Astrocyte of the spinal cord (primary cell): Measurements from ENCODE around the gene STK11.

ENCODE experiments used
- DNase-seq: peaks from one replicate; pipeline ENCODE4 v3.0.0; 2011; ENCODE audit warnings: low read depth, low spot score
- H3K4me3 ChIP-seq: 2 replicates; pipeline ENCODE4 v1.5.1; 2011; ENCODE audit warnings: low read depth, mild to moderate bottlenecking, low read length, moderate library complexity
- CTCF ChIP-seq: IDR thresholded peaks from 2 replicates; pipeline ENCODE4 v1.5.1; 2012; ENCODE audit warnings: low read depth, mild to moderate bottlenecking, low read length, inconsistent platforms
- in situ Hi-C: cut with HindIII; loops from 2 replicates; pipeline ENCODE4 v1.10.0; 2017; ENCODE audit warnings: low sequenced_read_pairs

STK11 gene

GRCh38 chr19:1159864-1160595 is 45.5 kb upstream of the STK11 start:
- no peak for DNase-seq
- no peak overlapping the region for H3K4me3 ChIP-seq
- in situ Hi-C loops, result no loop called here

GRCh38 chr19:1161716-1162115 is 43.9 kb upstream of the STK11 start:
- no peak for TF ChIP-seq CTCF
- in situ Hi-C loops, result no loop called here
- DNase-seq, result no peak
- no peak overlapping the region for H3K4me3 ChIP-seq

More at GRCh38 chr19:1159864-1160595, 45.5 kb upstream of the STK11 start:
- no peak for TF ChIP-seq CTCF

GRCh38 chr19:1162404-1163282 is 42.9 kb upstream of the STK11 start:
- TF ChIP-seq CTCF, result no peak
- H3K4me3 ChIP-seq, result no peak overlapping the region
- no peak for DNase-seq
- in situ Hi-C loops, result no loop called here

- in situ Hi-C loops, result no loop called here
- no peak for DNase-seq
- H3K4me3 ChIP-seq, result no peak overlapping the region
- TF ChIP-seq CTCF, result no peak
These were observed 42.2 kb upstream of the STK11 start for GRCh38 chr19:1163283-1163933.

GRCh38 chr19:1163934-1164683 is 41.5 kb upstream of the STK11 start:
- TF ChIP-seq CTCF, result no peak
- H3K4me3 ChIP-seq, result no peak overlapping the region
- no peak for DNase-seq
- in situ Hi-C loops, result no loop called here
